GM12892 (cell line): Measurements from ENCODE around the gene KRT71.

ENCODE experiments used
- DNase-seq: peaks from one replicate; pipeline ENCODE4 v3.0.0; 2011; ENCODE audit not compliant: insufficient read length
- FAIRE-seq: peaks from 2 replicates; lab custom pipeline; 2011; peaks lifted over from hg19 to GRCh38; lab: Jason Lieb, UNC
- POLR2A ChIP-seq: IDR thresholded peaks from 2 replicates; pipeline ENCODE4 v1.6.1; 2011; ENCODE audit warnings: low read depth, low read length, control low read depth
- POLR2AphosphoS5 ChIP-seq: IDR thresholded peaks from 2 replicates; pipeline ENCODE4 v1.6.1; 2011; ENCODE audit warnings: low read depth, low read length, control low read depth
- TAF1 ChIP-seq: IDR thresholded peaks from 2 replicates; pipeline ENCODE4 v1.6.1; 2011; ENCODE audit warnings: low read depth, mild to moderate bottlenecking, control low read depth, low read length, borderline replicate concordance

KRT71 gene

DNA sequence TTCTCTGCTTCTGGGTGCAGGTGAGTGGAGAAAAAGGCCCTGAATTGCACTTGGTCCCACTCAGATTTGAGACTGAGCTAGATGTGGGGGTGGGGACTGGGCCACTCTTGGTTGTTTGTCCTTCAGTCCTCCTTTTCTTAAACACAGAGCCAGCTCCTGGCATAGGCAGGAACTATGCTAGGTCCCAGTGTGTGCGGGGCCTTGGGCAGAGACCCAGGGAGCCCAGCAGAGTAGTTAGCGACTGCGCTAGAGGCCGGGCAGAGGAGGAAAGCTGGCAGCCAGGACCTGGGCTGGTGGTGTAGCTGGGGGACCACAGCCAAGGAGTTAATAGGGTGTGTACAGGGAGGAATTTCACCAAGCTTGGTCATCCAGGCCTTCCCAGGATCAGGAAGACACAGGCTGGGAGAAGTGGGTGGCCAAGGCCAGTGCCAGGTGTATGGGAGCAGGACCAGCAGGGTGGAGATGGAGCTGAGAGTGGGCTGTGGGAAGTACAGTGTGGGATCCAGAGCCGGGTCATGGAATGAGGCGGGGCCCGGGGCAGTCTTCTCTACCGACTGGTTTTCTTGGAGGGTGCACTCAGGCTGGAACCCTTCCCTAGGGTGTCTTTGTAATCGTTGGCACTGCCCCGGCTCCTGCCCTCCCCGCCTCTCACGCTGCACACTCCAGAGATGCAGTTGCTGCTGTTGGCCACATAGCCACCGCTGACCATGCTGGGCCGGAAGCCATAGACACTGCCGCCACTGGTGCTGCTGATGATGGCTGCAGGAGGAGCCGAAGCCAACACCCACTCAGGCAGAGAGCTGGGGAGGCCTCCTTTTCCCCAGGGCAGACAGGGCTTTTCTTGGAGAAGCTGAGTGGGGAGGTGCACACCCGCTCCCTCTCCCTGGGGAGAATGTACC, 8.7 kb downstream of the KRT71 start:
- FAIRE-seq (no peak), DNase-seq (no peak)
- TF ChIP-seq TAF1 (no peak), POLR2A (no peak), POLR2AphosphoS5 (no peak)

DNA sequence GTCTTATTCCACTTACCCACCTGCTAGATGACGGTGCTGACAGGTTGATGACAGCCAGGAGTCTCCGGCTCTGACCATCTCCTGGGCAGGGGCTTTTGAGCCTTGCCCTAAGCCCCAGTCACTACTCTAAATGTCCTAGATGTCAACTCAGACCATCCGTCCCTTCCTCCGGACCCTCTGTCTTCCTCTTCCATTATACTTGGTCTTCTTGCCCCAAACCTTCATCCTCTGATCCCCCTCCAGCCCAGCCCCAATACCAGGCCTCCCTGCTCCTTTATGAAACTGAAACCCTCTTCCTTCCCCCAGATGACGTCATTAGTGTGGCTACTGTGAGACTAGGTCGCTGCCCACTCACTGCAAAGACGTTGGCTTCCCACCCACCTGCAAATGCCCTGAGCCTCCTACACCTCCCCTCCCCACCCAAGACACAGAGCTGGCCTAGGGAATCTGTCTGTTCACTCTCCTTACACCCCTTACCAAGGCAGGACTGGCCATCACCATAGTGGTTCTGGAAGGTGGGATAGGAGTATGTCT, 10.1 kb downstream of the KRT71 start:
- FAIRE-seq = no peak
- no peak for DNase-seq
- TF ChIP-seq POLR2A (no peak), POLR2AphosphoS5 (no peak), TAF1 (no peak)

DNA sequence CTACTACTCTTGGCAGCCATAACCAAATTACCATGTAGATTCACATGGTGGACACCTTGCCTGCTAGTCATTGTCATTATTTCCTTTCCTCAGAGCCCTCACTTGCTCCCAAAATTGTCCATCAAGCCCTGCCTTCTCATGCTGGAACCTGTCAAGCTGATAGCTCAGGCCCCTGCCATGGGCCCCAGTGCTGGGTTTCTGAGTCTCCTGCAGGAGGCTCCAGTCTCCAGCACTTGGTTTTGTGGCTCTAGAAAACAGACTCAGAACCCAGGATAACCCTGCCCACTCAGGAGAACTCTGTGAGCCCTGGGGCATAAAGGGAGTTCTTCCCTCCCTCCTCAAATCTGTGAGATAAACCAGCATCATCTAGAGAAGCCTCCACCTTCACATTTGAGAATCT, 10.8 kb downstream of the KRT71 start:
- no peak for DNase-seq
- FAIRE-seq = no peak
- TF ChIP-seq POLR2A = no peak
- TF ChIP-seq POLR2AphosphoS5 = no peak
- TF ChIP-seq TAF1 = no peak

DNA sequence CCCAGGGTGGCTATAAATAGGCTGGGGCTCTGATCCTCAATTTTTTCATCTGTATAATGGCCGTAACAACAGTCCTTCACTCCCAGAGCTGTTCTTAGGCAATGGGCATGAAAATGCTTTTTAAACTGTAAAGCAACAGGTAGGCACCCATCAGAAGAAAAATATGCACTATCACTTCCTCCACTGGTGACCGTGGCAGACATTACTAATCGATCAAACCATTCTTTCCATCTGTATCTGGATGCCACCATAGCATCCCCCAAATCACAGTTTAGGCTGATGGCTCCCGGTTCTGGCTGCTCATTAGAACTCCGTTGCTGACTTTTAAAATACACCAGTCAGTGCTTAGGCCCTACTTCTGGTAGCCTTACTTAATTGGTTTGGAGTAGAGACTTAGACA, 11.2 kb downstream of the KRT71 start:
- DNase-seq (no peak), FAIRE-seq (no peak)
- TF ChIP-seq POLR2A (no peak), TAF1 (no peak), POLR2AphosphoS5 (no peak)

DNA sequence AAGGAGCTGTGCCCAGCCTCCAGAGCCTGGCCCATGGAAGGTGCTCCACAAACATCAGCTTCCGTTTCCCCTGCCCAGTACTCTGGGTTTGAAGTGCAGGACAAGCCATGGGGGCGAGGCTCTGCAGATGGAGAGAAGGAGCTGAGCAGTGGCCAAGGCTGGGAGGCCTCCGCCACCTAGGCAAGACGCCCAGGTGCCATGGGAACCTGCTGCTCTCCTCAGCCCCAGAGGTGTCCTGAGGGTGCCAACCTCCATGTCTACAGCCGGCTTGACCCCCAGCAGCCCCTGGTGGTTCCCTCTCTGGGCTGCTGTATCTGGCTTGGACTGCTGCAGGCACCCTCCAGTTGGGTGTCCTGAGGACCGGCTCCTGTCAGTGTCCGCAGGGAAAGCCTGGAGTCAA, 12.4 kb downstream of the KRT71 start:
- no peak for TF ChIP-seq POLR2AphosphoS5
- TF ChIP-seq TAF1 = no peak
- TF ChIP-seq POLR2A = no peak
- no peak for DNase-seq
- no peak for FAIRE-seq

DNA sequence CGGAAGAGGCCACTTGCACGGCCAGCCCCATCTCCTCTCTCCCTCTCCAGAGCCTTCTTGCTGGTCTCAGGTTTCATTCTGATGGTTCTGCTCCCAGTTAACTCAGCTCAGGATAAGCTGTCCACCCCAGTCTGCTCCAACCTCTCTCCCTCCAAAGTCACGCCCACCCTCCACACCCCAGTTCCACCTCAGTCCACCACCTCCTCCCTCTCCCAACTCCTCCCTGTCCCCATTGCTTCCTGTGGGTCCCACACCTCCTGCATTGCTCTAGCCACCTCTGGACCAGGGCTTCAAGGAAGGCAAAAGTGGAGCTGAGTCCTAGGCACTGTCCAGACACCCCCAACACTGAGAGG, 13.1 kb downstream of the KRT71 start:
- FAIRE-seq (no peak), DNase-seq (no peak)
- TF ChIP-seq POLR2A = no peak
- TF ChIP-seq TAF1 = no peak
- no peak for TF ChIP-seq POLR2AphosphoS5

DNA sequence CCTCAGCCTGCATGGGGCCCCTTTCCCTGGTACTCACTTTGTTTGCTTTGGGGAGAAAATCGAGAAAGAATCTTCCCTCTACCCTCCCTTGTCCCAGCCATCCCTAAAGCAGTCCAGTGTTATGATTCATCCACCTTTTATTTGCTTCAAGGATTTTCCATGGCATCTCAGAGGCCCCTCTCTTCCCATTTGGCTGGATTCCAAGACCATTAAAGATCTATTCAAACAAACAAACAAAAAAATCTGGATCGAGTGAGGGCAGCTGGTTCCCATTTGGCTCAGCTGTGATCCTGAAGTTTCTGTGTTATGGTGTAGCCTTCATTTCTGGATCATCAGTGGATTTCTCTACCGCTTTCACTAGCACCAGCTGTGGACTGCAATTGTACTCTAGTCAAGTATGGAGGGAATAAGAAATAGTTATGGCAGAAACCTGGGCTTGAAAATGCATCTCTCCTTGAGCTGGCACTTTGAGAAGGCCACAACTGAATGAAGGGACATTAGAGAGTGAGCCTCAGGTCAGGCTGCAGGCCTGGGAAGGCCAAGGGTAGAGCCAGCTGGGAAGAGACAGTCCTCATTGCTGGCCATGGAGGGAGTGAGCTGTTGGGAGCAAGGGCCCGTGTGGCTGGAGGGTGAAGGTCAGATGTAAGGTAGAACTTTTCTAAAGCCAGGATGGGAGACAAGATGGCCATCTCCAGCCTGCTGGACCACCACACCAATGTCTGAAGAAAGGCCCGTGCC, 13.7 kb downstream of the KRT71 start:
- DNase-seq = no peak
- no peak for FAIRE-seq

DNA sequence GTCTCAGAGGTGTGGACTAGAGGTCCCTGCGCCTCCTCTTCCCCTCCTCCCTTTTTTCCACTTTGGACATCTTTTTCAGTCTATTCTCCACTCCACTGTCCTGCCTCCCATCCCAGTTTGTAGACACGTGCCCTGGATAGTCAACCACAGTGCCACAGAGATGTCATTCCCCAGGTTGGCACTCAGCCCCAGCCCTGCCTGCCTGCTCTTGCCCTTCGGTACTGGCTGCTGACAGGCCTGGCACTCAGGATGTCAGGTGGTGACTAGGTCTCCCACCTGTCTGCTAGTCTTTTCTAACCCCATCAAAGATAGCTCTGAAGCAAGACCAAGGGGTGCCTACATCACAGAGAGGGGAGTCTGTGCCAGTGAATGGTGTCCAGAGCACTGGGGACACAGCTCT, 15.8 kb downstream of the KRT71 start:
- TF ChIP-seq POLR2A (no peak), TAF1 (no peak), POLR2AphosphoS5 (no peak)
- FAIRE-seq = no peak
- DNase-seq = no peak

More for the DNA sequence above, 13.7 kb downstream of the KRT71 start:
- no peak for TF ChIP-seq POLR2AphosphoS5
- TF ChIP-seq TAF1 = no peak
- TF ChIP-seq POLR2A = no peak

DNA sequence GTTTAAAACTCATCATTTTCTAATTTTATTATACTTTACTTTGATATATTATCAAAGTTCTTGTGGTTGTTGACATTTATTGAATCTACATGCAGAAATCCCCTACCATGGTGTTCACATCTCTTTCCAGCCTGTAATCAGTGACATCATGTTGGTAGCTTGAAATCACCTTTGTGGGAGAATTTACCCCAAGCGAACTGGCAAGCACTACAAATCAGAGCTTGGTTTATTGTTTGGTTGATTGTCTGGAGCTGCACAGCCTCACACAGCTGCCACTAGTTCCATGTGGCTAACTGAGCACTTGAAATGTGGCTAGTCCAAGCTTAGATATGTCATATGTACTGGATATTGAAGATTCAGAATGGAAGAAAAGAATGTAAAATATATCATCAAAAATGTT, 17.4 kb downstream of the KRT71 start:
- DNase-seq = no peak
- TF ChIP-seq POLR2A (no peak), TAF1 (no peak), POLR2AphosphoS5 (no peak)
- no peak for FAIRE-seq

DNA sequence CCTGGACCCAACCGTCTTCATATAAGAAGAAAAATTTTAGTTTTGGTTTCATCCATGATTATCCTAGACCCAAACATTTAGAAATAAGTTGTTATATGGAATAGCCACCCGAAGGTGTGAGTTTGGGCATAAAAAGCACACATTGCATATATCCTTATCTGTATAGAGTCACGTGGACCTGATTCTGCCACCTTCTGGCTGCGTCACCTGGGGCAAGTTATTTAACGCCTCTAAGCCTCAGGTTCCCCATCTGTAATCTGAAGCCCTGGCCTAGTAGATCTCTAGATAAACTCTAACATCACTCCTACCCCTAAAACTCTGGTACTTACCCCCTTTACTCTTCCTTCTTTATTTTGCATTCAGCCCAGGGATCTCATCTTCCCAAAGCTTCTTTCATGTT, 18.5 kb downstream of the KRT71 start:
- FAIRE-seq (no peak), DNase-seq (no peak)
- TF ChIP-seq POLR2AphosphoS5 (no peak), TAF1 (no peak), POLR2A (no peak)

DNA sequence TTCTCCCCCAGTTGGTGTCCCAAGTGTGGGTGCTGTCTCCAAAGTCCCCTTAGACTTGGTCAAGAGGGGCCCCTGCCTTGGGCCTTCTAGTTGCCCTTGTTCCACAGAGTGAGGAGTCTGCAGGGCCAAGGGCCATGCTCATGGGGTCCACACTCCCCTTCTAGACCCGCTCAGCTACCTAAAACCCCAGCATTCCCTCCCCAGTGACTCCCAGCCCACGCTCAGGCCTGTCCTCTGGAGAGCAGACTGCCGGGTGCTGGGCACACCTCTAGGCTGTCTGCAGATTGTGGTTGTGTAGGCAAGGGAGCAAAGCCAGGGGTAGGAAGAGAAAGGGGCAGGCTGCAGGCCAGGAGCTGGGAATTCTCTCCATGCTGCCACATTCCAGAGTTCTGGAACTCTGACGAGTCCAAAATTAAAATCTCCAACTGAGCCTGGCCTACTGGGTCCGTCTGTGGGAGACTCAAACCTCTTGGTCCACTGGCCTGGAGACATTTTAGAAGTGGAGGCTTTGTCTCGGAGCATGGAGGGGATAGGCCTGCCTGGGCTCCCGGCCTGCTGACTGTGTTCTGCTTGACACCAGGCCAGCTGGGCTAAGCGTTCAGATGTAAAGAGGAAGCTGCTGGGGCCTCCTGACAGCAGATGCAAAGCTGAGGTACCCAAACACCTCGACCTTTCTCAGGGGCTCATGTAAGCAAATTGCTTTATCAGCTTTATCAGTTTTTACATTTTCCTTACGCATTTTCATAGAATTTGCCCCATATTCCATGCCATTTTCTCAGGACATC, 19.1 kb downstream of the KRT71 start:
- no peak for DNase-seq
- no peak for TF ChIP-seq POLR2AphosphoS5
- no peak for TF ChIP-seq POLR2A
- FAIRE-seq = no peak
